ENCODE data around the gene PCBP3.
"Not testable (repeated sequence)": the region's sequence is repeated elsewhere in the genome, so short reads cannot be mapped to it uniquely, and the experiment has no call there.

- TF ChIP-seq, protein P1, sequence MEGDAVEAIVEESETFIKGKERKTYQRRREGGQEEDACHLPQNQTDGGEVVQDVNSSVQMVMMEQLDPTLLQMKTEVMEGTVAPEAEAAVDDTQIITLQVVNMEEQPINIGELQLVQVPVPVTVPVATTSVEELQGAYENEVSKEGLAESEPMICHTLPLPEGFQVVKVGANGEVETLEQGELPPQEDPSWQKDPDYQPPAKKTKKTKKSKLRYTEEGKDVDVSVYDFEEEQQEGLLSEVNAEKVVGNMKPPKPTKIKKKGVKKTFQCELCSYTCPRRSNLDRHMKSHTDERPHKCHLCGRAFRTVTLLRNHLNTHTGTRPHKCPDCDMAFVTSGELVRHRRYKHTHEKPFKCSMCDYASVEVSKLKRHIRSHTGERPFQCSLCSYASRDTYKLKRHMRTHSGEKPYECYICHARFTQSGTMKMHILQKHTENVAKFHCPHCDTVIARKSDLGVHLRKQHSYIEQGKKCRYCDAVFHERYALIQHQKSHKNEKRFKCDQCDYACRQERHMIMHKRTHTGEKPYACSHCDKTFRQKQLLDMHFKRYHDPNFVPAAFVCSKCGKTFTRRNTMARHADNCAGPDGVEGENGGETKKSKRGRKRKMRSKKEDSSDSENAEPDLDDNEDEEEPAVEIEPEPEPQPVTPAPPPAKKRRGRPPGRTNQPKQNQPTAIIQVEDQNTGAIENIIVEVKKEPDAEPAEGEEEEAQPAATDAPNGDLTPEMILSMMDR (optimal IDR thresholded peaks at IDR 0.05 in 1 of 3, IDR thresholded peaks at IDR 0.05 in 1 of 3, conservative IDR thresholded peaks at IDR 0.05 in 1 of 3; ENCODE audit: extremely low read depth in 1 of 3, insufficient read depth in 2 of 3, low read length in 3 of 3), result not testable (repeated sequence)
- not testable (repeated sequence) for TF ChIP-seq EZH2 (IDR thresholded peaks at IDR 0.05; ENCODE audit: low read length)
Measured at GRCh38 chr21:45609616-45610015, 33.9 kb upstream of the PCBP3 start.
